K562 (cell line): ENCODE results near the gene EFCAB8. TPM values are rescaled to one million over a fixed set of nuclear protein-coding genes. Genes with fewer than 3 reads are reported as not detected.

Experiments
- ATAC-seq: fragments of 200-7000 bp; cut with Tn5 transposase; 3 replicates; pipeline ENCODE4 v1.9.1; 2020; ENCODE audit warnings: moderate library complexity
- BruUV-seq: library from RNA; stranded (reverse); fragments of 400-500 nt; replicated peaks from 2 replicates; lab custom pipeline; 2021; lab: Mats Ljungman, UMichigan
- CTCF ChIA-PET: fragments of 300-600 bp; formaldehyde crosslinking; extraction: SDS; loops from one replicate; lab custom pipeline; 2021; ENCODE audit warnings: low intra/inter-chr PET ratio; lab: Yijun Ruan, JAX
- POLR2A ChIA-PET: fragments of 300-600, 350-650 bp; sonication (Branson Sonifier 250); formaldehyde crosslinking; extraction: SDS; loops from one replicate; lab custom pipeline; 2021; ENCODE audit warnings: antibody characterized with exemption, inconsistent platforms; lab: Yijun Ruan, JAX
- DNase-seq, 4 experiments: peaks; one replicate each; pipeline versions ENCODE4 v3.0.0 to v3.0.0-alpha.2; 2011 to 2018; ENCODE audit warnings: low spot score in 3 of 4, mixed read lengths in 3 of 4; ENCODE audit errors: extremely low read depth in 1 of 4
- FAIRE-seq: peaks from 2 replicates; lab custom pipeline; 2011; peaks lifted over from hg19 to GRCh38; lab: Jason Lieb, UNC
- H2AFZ ChIP-seq: 2 replicates; pipeline ENCODE4 v1.6.0; 2011; ENCODE audit warnings: low read depth, low read length, control low read depth, inconsistent platforms
- H3K27ac ChIP-seq: fragments of 200-600 bp; 3 replicates; pipeline ENCODE4 v1.8.0; 2011; ENCODE audit warnings: low read depth, mild to moderate bottlenecking, control low read depth, inconsistent platforms, low read length, moderate library complexity, mixed read lengths; ENCODE audit errors: extremely low read depth
- H3K27me3 ChIP-seq, 2 experiments: fragments of 300-600 bp in 1 of 2; 2 replicates in 1 of 2; 3 replicates in 1 of 2; pipeline versions ENCODE4 v1.6.0 to v1.8.0; 2011; ENCODE audit warnings: inconsistent platforms in 2 of 2, low read length in 2 of 2, mild to moderate bottlenecking in 1 of 2, mixed read lengths in 1 of 2, moderate library complexity in 1 of 2; ENCODE audit not compliant: control insufficient read depth in 2 of 2, insufficient read depth in 2 of 2
- H3K36me3 ChIP-seq: fragments of 300-600 bp; 3 replicates; pipeline ENCODE4 v1.8.0; 2011; ENCODE audit warnings: mild to moderate bottlenecking, low read length, inconsistent platforms; ENCODE audit not compliant: control insufficient read depth, insufficient read depth
- H3K4me1 ChIP-seq, 2 experiments: fragments of 200-600 bp in 1 of 2; replicated peaks in 1 of 2; 2 replicates in 1 of 2; 3 replicates in 1 of 2; pipeline versions ENCODE4 v1.5.1 to v1.8.0; 2011; ENCODE audit warnings: inconsistent platforms in 2 of 2, low read length in 2 of 2, mild to moderate bottlenecking in 1 of 2, mixed read lengths in 1 of 2, moderate library complexity in 1 of 2; ENCODE audit not compliant: control insufficient read depth in 2 of 2, insufficient read depth in 2 of 2
- H3K4me2 ChIP-seq: 2 replicates; pipeline ENCODE4 v1.6.1; 2011; ENCODE audit warnings: low read length, control low read depth, inconsistent platforms, mixed read lengths; ENCODE audit not compliant: insufficient read depth
- H3K4me3 ChIP-seq: fragments of 200-600 bp; sonication (generic), shearing (Covaris generic); 2 replicates; pipeline ENCODE4 v1.5.1; 2016; ENCODE audit warnings: control low read depth, inconsistent platforms
- H3K79me2 ChIP-seq: fragments of 200-600 bp; 3 replicates; pipeline ENCODE4 v1.8.0; 2011; ENCODE audit warnings: low read length, inconsistent platforms; ENCODE audit not compliant: control insufficient read depth, insufficient read depth
- H3K9ac ChIP-seq, 2 experiments: 2 replicates each; pipeline versions ENCODE4 v1.6.0 to v1.6.1; 2011; ENCODE audit warnings: low read depth in 2 of 2, low read length in 2 of 2, control low read depth in 1 of 2, inconsistent platforms in 1 of 2, mild to moderate bottlenecking in 1 of 2, mixed read lengths in 1 of 2; ENCODE audit not compliant: insufficient read depth in 1 of 2
- H3K9me1 ChIP-seq: one replicate; pipeline ENCODE4 v1.6.0; 2011; ENCODE audit warnings: inconsistent platforms, mild to moderate bottlenecking, low read length, moderate library complexity; ENCODE audit not compliant: control insufficient read depth, insufficient read depth
- H3K9me3 ChIP-seq: replicated peaks from 2 replicates; pipeline ENCODE4 v1.5.1; 2011; ENCODE audit warnings: low read depth, low read length, inconsistent platforms; ENCODE audit not compliant: control insufficient read depth, insufficient read depth
- H4K20me1 ChIP-seq: replicated peaks from 2 replicates; pipeline ENCODE4 v1.6.1; 2011; ENCODE audit warnings: low read length, inconsistent platforms, mixed read lengths; ENCODE audit not compliant: control insufficient read depth, insufficient read depth
- HLTF ChIP-seq: fragments of 450-650 bp; IDR thresholded peaks from 2 replicates; pipeline ENCODE4 v1.6.1; 2016
- KDM1A ChIP-seq, 2 experiments: fragments of 450-650 bp; IDR thresholded peaks; 2 replicates each; pipeline ENCODE4 v1.6.1; 2016; ENCODE audit warnings: mild to moderate bottlenecking in 2 of 2
- KLF10 ChIP-seq: fragments of 250-450 bp; sonication (Bioruptor Pico); IDR thresholded peaks from 2 replicates; pipeline ENCODE4 v1.6.1; 2021; ENCODE audit warnings: matching md5 sums
- RAD21 ChIP-seq, 2 experiments: fragments of 250-450 bp in 1 of 2; fragments of 450-650 bp in 1 of 2; sonication (Bioruptor Pico) in 1 of 2; formaldehyde crosslinking in 1 of 2; IDR thresholded peaks in 1 of 2; conservative IDR thresholded peaks in 1 of 2; 2 replicates each; pipeline versions ENCODE4 v1.4.0 to v1.8.0; 2020 to 2022; ENCODE audit warnings: mild to moderate bottlenecking in 2 of 2, moderate library complexity in 1 of 2
- ZC3H8 ChIP-seq: fragments of 450-650 bp; IDR thresholded peaks from 2 replicates; pipeline ENCODE4 v1.6.1; 2017
- WGBS: fragments of 100-300 bp; shearing (Covaris generic); methylation state at CpG from one replicate; pipeline ENCODE4 v1.1.6; 2016; ENCODE audit warnings: low coverage, mixed read lengths; ENCODE audit not compliant: insufficient coverage; ENCODE audit errors: missing lambda C conversion rate; 5-methylcytosine and 5-hydroxymethylcytosine counted together
- in situ Hi-C: fragments of 300-500 bp; cut with MboI; formaldehyde crosslinking; loops from 4 replicates; pipeline ENCODE4 v1.15.0; 2018; ENCODE audit warnings: inconsistent platforms, mixed read lengths
- intact Hi-C: fragments of 100-400 bp; cut with micrococcal nuclease; formaldehyde crosslinking; loops from 2 replicates; pipeline ENCODE4 v1.14.2; 2022
- polyA plus RNA-seq, 8 experiments: library from polyadenylated mRNA; depleted of rRNA in 4 of 8; stranded (reverse) in 5 of 8; unstranded in 3 of 8; fragments of >200 nt; fragmentation: Nextera tagmentation in 2 of 8; fragmentation: Illumina TruSeq in 1 of 8; extraction: Ambion mirVana in 2 of 8; extraction: Trizol in 1 of 8; gene quantifications; 2 replicates each; pipeline versions ENCODE4 v1.2.1 to v1.2.3, GENCODE V29; 2011 to 2014; ENCODE audit warnings: inconsistent platforms in 1 of 8, missing spikeins in 1 of 8
- total RNA-seq, 7 experiments: library from RNA; depleted of rRNA in 6 of 7; stranded (reverse); fragments of >200 nt in 6 of 7; fragmentation: Illumina TruSeq in 2 of 7; extraction: Trizol in 2 of 7; gene quantifications; 2 replicates each; pipeline versions ENCODE4 v1.2.1 to v1.2.3, GENCODE V29; 2011 to 2021; ENCODE audit warnings: low replicate concordance in 1 of 7
- TF ChIP-seq, protein P1 (sequence below): sonication (generic); IDR thresholded peaks from 2 replicates; pipeline ENCODE4 v1.6.1; 2016
- TF ChIP-seq, protein P2 (sequence below): fragments of 450-650 bp; IDR thresholded peaks from 2 replicates; pipeline ENCODE4 v1.6.1; 2017; ENCODE audit warnings: antibody characterized with exemption
- TF ChIP-seq, protein P3 (sequence below), 2 experiments: fragments of 450-650 bp in 1 of 2; sonication (generic) in 1 of 2; formaldehyde crosslinking in 1 of 2; IDR thresholded peaks; 2 replicates each; pipeline versions ENCODE4 v1.7.1 to v1.9.0; 2016 to 2022; ENCODE audit warnings: inconsistent platforms in 1 of 2, mild to moderate bottlenecking in 1 of 2, missing genetic modification reagents in 1 of 2
- TF ChIP-seq, protein P4 (sequence below): fragments of 250-450 bp; sonication (Bioruptor Pico); IDR thresholded peaks from 2 replicates; pipeline ENCODE4 v1.4.0; 2020; ENCODE audit warnings: mild to moderate bottlenecking

Gene EFCAB8
- total and polyA plus RNA-seq, 9 of the 15 experiments (the other 6 are each of a cell fraction or from before 2014, with no cell fraction given): 0.03 to 0.18 (median 0.11) TPM; not detected in 6

DNA sequence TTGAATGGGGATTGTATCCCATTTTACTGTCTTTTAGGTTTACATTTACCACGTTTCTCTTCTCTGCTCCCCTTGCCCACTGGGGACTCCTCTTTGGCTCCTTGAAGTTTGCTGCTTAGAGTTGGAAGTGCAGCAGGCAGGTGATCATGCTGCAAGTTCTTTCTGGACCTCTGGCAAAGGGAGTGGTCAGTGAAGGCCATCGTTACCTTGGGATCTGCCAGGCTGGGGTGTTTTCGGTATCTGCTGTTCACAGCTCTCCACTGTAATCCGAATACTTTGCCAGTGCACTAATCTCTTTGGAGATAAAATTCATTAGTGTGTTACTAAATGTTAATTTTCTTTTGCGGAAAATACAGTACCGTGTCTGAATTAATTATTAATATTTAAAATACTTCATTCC is 9.1 kb upstream of the EFCAB8 start:
- 93% methylated on average over 6 of the region's 6 CpGs for WGBS
- in situ Hi-C loops (no loop called here), intact Hi-C loops (no loop called here)
- H3K79me2 ChIP-seq: peaks cover 7% of the 10 kb centered on the region; the same call in 1 of the 3 replicates
- FAIRE-seq (no peak), ATAC-seq (no peak), DNase-seq (no peak)
- no peaks in the 10 kb centered on the region for H3K4me1 ChIP-seq
- no peak overlapping the region for H3K4me2 ChIP-seq
- no TSS peak for BruUV-seq
- H3K27me3 ChIP-seq: no peaks in the 10 kb centered on the region
- ChIA-PET POLR2A (interaction anchor here (2.5 kb wide), 1 partner anchor 30 kb away, joined by 7 read pairs; the partner anchor contains the start of gene MAPRE1), CTCF (no interaction called here)
- H3K4me3 ChIP-seq: no peak overlapping the region
- H3K36me3 ChIP-seq: peaks cover 82% of the 10 kb centered on the region
- no peak overlapping the region for H2AFZ ChIP-seq
- H3K9me3 ChIP-seq: no peaks in the 10 kb centered on the region
- no peak overlapping the region for H3K9ac ChIP-seq
- 0 out of 2 replicates have a peak, but pooled peaks cover 4% of the 10 kb centered on the region for H4K20me1 ChIP-seq
- H3K27ac ChIP-seq: no peak overlapping the region
- H3K9me1 ChIP-seq: no peaks in the 10 kb centered on the region
- no peak for TF ChIP-seq HLTF
- TF ChIP-seq, protein P1, sequence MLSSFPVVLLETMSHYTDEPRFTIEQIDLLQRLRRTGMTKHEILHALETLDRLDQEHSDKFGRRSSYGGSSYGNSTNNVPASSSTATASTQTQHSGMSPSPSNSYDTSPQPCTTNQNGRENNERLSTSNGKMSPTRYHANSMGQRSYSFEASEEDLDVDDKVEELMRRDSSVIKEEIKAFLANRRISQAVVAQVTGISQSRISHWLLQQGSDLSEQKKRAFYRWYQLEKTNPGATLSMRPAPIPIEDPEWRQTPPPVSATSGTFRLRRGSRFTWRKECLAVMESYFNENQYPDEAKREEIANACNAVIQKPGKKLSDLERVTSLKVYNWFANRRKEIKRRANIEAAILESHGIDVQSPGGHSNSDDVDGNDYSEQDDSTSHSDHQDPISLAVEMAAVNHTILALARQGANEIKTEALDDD: no peak
- TF ChIP-seq, protein P2, sequence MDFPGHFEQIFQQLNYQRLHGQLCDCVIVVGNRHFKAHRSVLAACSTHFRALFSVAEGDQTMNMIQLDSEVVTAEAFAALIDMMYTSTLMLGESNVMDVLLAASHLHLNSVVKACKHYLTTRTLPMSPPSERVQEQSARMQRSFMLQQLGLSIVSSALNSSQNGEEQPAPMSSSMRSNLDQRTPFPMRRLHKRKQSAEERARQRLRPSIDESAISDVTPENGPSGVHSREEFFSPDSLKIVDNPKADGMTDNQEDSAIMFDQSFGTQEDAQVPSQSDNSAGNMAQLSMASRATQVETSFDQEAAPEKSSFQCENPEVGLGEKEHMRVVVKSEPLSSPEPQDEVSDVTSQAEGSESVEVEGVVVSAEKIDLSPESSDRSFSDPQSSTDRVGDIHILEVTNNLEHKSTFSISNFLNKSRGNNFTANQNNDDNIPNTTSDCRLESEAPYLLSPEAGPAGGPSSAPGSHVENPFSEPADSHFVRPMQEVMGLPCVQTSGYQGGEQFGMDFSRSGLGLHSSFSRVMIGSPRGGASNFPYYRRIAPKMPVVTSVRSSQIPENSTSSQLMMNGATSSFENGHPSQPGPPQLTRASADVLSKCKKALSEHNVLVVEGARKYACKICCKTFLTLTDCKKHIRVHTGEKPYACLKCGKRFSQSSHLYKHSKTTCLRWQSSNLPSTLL: no peak
- no peak for TF ChIP-seq KDM1A (IDR thresholded peaks at IDR 0.05)
- TF ChIP-seq, protein P3, sequence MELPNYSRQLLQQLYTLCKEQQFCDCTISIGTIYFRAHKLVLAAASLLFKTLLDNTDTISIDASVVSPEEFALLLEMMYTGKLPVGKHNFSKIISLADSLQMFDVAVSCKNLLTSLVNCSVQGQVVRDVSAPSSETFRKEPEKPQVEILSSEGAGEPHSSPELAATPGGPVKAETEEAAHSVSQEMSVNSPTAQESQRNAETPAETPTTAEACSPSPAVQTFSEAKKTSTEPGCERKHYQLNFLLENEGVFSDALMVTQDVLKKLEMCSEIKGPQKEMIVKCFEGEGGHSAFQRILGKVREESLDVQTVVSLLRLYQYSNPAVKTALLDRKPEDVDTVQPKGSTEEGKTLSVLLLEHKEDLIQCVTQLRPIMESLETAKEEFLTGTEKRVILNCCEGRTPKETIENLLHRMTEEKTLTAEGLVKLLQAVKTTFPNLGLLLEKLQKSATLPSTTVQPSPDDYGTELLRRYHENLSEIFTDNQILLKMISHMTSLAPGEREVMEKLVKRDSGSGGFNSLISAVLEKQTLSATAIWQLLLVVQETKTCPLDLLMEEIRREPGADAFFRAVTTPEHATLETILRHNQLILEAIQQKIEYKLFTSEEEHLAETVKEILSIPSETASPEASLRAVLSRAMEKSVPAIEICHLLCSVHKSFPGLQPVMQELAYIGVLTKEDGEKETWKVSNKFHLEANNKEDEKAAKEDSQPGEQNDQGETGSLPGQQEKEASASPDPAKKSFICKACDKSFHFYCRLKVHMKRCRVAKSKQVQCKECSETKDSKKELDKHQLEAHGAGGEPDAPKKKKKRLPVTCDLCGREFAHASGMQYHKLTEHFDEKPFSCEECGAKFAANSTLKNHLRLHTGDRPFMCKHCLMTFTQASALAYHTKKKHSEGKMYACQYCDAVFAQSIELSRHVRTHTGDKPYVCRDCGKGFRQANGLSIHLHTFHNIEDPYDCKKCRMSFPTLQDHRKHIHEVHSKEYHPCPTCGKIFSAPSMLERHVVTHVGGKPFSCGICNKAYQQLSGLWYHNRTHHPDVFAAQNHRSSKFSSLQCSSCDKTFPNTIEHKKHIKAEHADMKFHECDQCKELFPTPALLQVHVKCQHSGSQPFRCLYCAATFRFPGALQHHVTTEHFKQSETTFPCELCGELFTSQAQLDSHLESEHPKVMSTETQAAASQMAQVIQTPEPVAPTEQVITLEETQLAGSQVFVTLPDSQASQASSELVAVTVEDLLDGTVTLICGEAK (IDR thresholded peaks at IDR 0.05): no peak
- TF ChIP-seq, protein P3 (CRISPR knock-in tag; IDR thresholded peaks at IDR 0.05): no peak
- TF ChIP-seq ZC3H8: no peak
- no peak for TF ChIP-seq KLF10 (CRISPR knock-in tag)
- no peak for TF ChIP-seq RAD21 (CRISPR knock-in tag; conservative IDR thresholded peaks at IDR 0.05 in 1 of 2, IDR thresholded peaks at IDR 0.05 in 1 of 2)
- TF ChIP-seq, protein P4, sequence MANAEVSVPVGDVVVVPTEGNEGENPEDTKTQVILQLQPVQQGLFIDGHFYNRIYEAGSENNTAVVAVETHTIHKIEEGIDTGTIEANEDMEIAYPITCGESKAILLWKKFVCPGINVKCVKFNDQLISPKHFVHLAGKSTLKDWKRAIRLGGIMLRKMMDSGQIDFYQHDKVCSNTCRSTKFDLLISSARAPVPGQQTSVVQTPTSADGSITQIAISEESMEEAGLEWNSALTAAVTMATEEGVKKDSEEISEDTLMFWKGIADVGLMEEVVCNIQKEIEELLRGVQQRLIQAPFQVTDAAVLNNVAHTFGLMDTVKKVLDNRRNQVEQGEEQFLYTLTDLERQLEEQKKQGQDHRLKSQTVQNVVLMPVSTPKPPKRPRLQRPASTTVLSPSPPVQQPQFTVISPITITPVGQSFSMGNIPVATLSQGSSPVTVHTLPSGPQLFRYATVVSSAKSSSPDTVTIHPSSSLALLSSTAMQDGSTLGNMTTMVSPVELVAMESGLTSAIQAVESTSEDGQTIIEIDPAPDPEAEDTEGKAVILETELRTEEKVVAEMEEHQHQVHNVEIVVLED (CRISPR knock-in tag): no peak
